Common myeloid progenitor, CD34-positive (primary cell): ENCODE measurements around the gene IL17REL. TPM values are rescaled to one million over a fixed set of nuclear protein-coding genes. Genes with fewer than 3 reads are reported as not detected.

Experiments
- CTCF ChIA-PET: fragments of 350-600 bp; sonication (Branson Sonifier 250); formaldehyde crosslinking; loops from one replicate; lab custom pipeline; 2021; ENCODE audit warnings: antibody characterized with exemption; lab: Charles Lee
- POLR2A ChIA-PET: fragments of 350-600 bp; sonication (Branson Sonifier 250); formaldehyde crosslinking; loops from one replicate; lab custom pipeline; 2021; ENCODE audit warnings: antibody characterized with exemption; lab: Charles Lee
- DNase-seq, 3 donors: peaks; one replicate each; pipeline versions ENCODE4 v3.0.0 to v3.0.0-alpha.2; 2013
- H3K27ac ChIP-seq, 2 experiments: 1 replicate in 1 of 2; 2 replicates in 1 of 2; pipeline ENCODE4 v1.7.0; 2013; ENCODE audit warnings: inconsistent platforms in 2 of 2, low read length in 2 of 2, mild to moderate bottlenecking in 2 of 2, low read depth in 1 of 2, moderate library complexity in 1 of 2; ENCODE audit not compliant: severe bottlenecking in 2 of 2, insufficient read depth in 1 of 2, poor library complexity in 1 of 2
- H3K27me3 ChIP-seq, 5 experiments: replicated peaks in 2 of 5; 1 replicate in 3 of 5; 2 replicates in 2 of 5; pipeline versions ENCODE4 v1.6.1 to v1.7.0; 2013; ENCODE audit warnings: low read length in 4 of 5, mild to moderate bottlenecking in 2 of 5, moderate library complexity in 2 of 5, inconsistent platforms in 1 of 5; ENCODE audit not compliant: insufficient read depth in 5 of 5, control insufficient read depth in 4 of 5
- H3K36me3 ChIP-seq, 4 experiments: 1 replicate in 2 of 4; 2 replicates in 2 of 4; pipeline versions ENCODE4 v1.6.1 to v1.7.0; 2013; ENCODE audit warnings: low read length in 3 of 4, control low read depth in 1 of 4, mild to moderate bottlenecking in 1 of 4; ENCODE audit not compliant: control insufficient read depth in 4 of 4, insufficient read depth in 4 of 4
- H3K4me1 ChIP-seq, 4 experiments: 1 replicate in 3 of 4; 2 replicates in 1 of 4; pipeline versions ENCODE4 v1.6.1 to v1.7.1; 2013; ENCODE audit warnings: low read length in 3 of 4, mild to moderate bottlenecking in 3 of 4, control low read depth in 1 of 4, inconsistent platforms in 1 of 4, moderate library complexity in 1 of 4; ENCODE audit not compliant: control insufficient read depth in 4 of 4, insufficient read depth in 4 of 4; ENCODE audit errors: control extremely low read depth in 1 of 4
- H3K4me3 ChIP-seq, 7 experiments: 1 replicate in 4 of 7; 2 replicates in 3 of 7; pipeline versions ENCODE4 v1.5.1 to v1.7.0; 2013; ENCODE audit warnings: mild to moderate bottlenecking in 7 of 7, low read length in 6 of 7, moderate library complexity in 6 of 7, inconsistent platforms in 2 of 7, low read depth in 2 of 7, control low read depth in 1 of 7; ENCODE audit not compliant: insufficient read depth in 4 of 7, control insufficient read depth in 1 of 7; ENCODE audit errors: extremely low read depth in 1 of 7
- H3K9me3 ChIP-seq, 5 experiments: 1 replicate in 4 of 5; 2 replicates in 1 of 5; pipeline versions ENCODE4 v1.6.1 to v1.7.1; 2013; ENCODE audit warnings: low read length in 4 of 5, mild to moderate bottlenecking in 2 of 5, inconsistent platforms in 1 of 5, low read depth in 1 of 5, moderate library complexity in 1 of 5; ENCODE audit not compliant: control insufficient read depth in 4 of 5, insufficient read depth in 2 of 5; ENCODE audit errors: control extremely low read depth in 1 of 5
- WGBS: methylation state at CpG from one replicate; pipeline ENCODE4 v1.1.5; 2013; ENCODE audit not compliant: insufficient coverage; 5-methylcytosine and 5-hydroxymethylcytosine counted together
- polyA plus RNA-seq: library from polyadenylated mRNA; unstranded; fragments of 120-200 nt; gene quantifications from one replicate; pipeline ENCODE4 v1.2.1, GENCODE V29; 2013

The IL17REL gene
- polyA plus RNA-seq = 0.05 TPM

DNA sequence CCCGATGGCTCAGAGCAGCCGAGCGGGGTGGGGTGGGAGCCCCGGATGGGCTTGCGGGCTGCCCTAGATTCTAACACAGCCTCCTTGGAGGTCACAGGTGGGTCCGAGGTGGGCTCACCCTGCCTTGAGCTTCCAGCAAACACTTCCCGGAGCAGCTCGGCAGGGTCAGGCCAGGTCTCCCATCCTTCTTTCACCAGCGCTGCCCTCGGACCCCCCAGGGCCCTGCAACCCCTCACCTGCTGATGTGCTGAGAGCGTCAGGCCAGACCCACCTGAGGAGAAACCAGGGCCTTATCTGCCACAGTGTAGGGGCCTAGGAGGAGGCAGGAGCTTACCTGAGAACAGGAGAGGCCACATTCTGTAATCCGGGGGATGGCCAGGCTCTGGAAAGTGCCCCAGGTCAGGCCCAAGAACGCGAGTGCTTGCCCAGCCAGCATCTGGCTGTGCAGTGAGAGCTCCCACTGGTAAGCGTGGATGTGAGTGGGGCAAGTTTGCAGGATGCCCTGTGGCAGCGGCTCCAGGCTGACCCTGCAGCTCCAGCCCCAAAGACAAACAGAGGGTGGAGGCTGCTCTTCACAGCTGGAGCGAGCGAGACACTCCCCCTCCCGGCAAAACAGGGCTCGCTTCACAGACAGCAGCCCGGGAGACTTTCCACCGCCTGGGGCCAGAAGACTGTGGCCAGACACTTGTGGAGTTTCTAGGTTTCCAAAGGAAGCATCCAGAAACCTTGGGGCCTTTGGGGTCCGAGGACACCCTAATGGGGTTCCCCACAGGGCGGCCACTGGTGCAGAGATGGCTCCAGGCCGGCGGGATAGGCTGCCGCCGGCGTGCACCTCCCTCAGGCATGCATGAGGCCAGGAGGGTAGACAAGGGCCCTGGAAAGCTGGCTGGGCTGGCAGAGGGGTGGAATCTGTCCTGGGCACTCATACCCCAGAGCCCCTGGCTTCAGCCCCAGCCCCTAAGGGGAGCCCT is at the start of gene IL17REL:
Gene IL17REL, minus strand, starts transcription at position 555 of the 971 bp plus-strand sequence. Its CDS starts 119 bp downstream, at position 436.
- Histone ChIP-seq H3K36me3 (no peaks in the 10 kb centered on the region), H3K27me3 (peaks cover 0 to 53% (median 11%) of the 10 kb centered on the region in 5 experiments), H3K4me1 (peaks cover 0 to 44% (median 23%) of the 10 kb centered on the region in 4 experiments), H3K4me3 (no peak within 1 kb of the TSS), H3K27ac (no peak within 1 kb of the TSS), H3K9me3 (no peaks in the 10 kb centered on the region)
- ChIA-PET POLR2A (interaction anchor here (1.1 kb wide), 1 partner anchor 18 kb away, joined by 4 read pairs; no protein-coding TSS in a partner anchor), CTCF (interaction anchor here (0.7 to 1.5 kb wide), 5 partner anchors 8 to 22 kb away, joined by 3 to 4 read pairs (median 3); no protein-coding TSS in a partner anchor)
- WGBS = 95% methylated on average over 19 of the region's 29 CpGs
- no peak for DNase-seq

DNA sequence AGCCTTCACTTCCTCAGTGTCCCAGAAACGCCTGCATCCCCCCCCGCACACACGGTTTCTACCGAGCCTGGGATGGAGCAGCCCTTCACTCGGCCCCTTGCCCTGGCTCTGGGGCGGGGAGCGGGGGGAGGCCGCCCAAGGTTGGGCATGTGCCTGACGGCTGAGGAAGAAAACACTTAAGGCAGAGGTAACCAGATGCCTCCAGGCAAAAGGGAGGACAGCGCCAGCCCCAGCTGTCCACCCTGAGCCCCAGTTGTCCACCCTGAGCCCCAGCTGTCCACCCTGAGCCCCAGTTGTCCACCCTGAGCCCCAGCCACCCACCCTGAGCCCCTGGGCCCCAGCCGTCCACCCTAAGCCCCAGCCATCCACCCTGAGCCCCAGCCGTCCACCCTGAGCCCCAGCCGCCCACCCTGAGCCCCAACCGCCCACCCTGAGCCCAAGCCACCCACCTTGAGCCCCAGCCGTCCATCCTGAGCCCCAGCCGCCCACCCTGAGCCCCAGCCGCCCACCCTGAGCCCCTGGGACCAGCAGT is 49.3 kb upstream of the IL17REL start:
- no peak overlapping the region for H3K27ac ChIP-seq
- 53% methylated on average over 13 of the region's 17 CpGs for WGBS
- POLR2A ChIA-PET = interaction anchor here (0.8 to 1.6 kb wide), 2 partner anchors 27 to 51 kb away, joined by 3 to 4 read pairs; no protein-coding TSS in a partner anchor
- CTCF ChIA-PET = interaction anchor here (0.6 to 1.1 kb wide), 4 partner anchors 20 to 31 kb away, joined by 3 to 4 read pairs (median 4); partner anchors contain the start of gene MLC1
- peaks cover 2 to 41% (median 29%) of the 10 kb centered on the region in 4 experiments for H3K36me3 ChIP-seq
- no peak overlapping the region for H3K4me3 ChIP-seq
- DNase-seq = peak; percentile 19 to 81 (median 79)
- no peaks in the 10 kb centered on the region for H3K9me3 ChIP-seq
- H3K4me1 ChIP-seq = peaks cover 0 to 46% (median 25%) of the 10 kb centered on the region in 4 experiments
- H3K27me3 ChIP-seq = peaks cover 0 to 16% (median 0%) of the 10 kb centered on the region in 5 experiments

DNA sequence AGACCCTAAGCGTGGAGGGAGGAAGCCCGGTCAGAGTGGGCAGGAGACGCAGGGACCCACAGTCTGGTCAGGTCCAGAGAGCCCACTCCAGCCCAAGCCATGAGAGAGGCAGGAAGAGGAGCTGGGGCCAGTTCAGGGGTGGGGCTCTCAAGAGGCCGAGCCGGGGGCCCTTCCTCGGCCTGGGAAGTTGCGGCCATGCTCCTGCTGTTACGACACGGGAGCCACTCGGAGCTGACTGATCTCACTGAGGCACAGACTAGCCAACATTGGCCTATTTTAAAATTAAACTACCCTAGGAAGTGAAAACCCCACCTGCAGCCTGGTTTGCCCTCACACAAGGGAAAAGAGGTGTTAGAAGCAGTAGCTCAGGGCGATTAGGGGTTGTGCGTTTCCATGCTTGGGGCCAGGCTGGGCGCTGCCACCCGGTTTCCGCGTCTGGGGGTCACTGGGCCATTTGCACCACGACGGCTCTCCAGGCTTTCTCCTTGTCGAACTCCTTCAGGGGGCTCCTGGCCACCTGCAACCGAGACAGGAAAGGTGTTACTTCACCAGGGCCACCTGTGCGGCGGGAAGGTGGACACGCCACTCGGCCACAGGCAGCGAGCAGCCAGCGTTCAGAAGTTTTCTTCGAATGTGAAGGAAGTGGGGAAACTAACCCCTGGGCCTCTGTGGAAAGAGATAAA is 48.7 kb upstream of the IL17REL start:
- ChIA-PET CTCF (interaction anchor here (0.9 to 1.0 kb wide), 2 partner anchors 24 to 27 kb away, joined by 3 to 4 read pairs; partner anchors contain the start of gene MLC1), POLR2A (interaction anchor here (0.8 to 1.6 kb wide), 2 partner anchors 27 to 51 kb away, joined by 3 to 4 read pairs; no protein-coding TSS in a partner anchor)
- peaks cover 0 to 52% (median 27%) of the 10 kb centered on the region in 4 experiments for H3K4me1 ChIP-seq
- peaks cover 0 to 16% (median 0%) of the 10 kb centered on the region in 5 experiments for H3K27me3 ChIP-seq
- no peak overlapping the region for H3K27ac ChIP-seq
- no peak for DNase-seq
- H3K36me3 ChIP-seq = peaks cover 2 to 41% (median 28%) of the 10 kb centered on the region in 4 experiments
- no peaks in the 10 kb centered on the region for H3K9me3 ChIP-seq
- no peak overlapping the region for H3K4me3 ChIP-seq
- 58% methylated on average over 17 of the region's 27 CpGs for WGBS

DNA sequence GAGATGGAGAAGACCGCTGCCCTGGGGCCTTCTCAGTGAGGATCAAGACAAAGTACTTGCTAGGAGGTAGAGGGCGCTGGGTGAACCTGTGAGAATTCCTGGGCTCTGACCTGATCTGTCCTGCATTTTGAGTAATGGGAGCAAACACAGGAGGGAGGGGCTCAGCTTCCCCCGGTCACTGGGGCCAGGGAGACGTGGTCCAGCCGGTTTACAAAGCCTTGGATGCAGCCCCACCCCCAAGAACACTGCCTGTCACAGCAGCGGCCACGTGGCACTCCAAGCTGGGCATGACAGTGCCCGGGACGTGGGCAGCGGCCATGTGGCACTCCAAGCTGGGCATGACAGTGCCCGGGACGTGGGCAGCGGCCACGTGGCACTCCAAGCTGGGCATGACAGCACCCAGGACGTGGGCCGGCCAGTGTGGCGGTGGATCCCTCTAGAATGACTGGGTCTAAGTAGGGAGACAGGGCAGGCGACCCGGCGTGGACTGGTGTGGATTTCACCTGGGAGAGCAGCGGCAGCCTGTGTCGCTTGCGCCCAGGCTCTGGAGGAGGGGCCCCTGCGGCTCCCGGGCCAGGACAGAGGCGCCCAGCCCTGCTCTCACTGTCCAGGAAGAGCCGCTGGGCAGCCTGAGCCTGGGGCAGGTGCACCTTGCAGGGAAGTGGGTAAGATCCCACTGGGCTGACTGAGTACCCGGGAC is 48.0 kb upstream of the IL17REL start:
- Histone ChIP-seq H3K9me3 (no peaks in the 10 kb centered on the region), H3K4me1 (peaks cover 0 to 53% (median 28%) of the 10 kb centered on the region in 4 experiments), H3K36me3 (peaks cover 2 to 35% (median 24%) of the 10 kb centered on the region in 4 experiments), H3K27ac (no peak overlapping the region), H3K4me3 (no peak overlapping the region), H3K27me3 (peaks cover 0 to 16% (median 0%) of the 10 kb centered on the region in 5 experiments)
- CTCF ChIA-PET = interaction anchor here (0.9 to 1.6 kb wide), 3 partner anchors 25 to 90 kb away, joined by 3 to 6 read pairs (median 4); partner anchors contain the start of gene MLC1
- POLR2A ChIA-PET = interaction anchor here (0.8 to 1.6 kb wide), 3 partner anchors 24 to 52 kb away, joined by 3 to 4 read pairs (median 3); partner anchors contain the start of gene MLC1
- 92% methylated on average over 18 of the region's 28 CpGs for WGBS
- DNase-seq = no peak

DNA sequence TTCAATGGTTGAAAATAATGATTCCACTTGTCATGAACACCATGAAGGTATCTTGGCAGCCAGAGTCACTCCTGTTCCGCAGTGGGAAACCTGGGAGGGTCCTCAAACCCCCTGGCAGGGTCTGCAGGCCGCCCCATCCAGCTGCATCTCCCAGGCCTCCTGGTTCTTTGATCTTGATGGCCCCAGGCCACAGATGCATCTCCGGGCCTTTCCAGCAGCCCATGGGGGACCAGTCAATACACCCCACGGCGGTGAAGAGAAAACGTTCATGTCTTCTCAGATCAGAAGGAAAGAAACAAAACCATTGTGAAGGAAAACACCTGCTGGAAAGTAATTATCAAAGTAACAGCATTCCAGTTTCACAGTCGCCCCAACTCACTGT is 47.3 kb upstream of the IL17REL start:
- Histone ChIP-seq H3K9me3 (no peaks in the 10 kb centered on the region), H3K36me3 (peaks cover 2 to 31% (median 18%) of the 10 kb centered on the region in 4 experiments), H3K4me1 (peaks cover 0 to 53% (median 28%) of the 10 kb centered on the region in 4 experiments), H3K4me3 (no peak overlapping the region), H3K27me3 (peaks cover 0 to 16% (median 0%) of the 10 kb centered on the region in 5 experiments), H3K27ac (no peak overlapping the region)
- no peak for DNase-seq
- WGBS = 94% methylated on average over 7 of the region's 7 CpGs
- ChIA-PET POLR2A (interaction anchor here (1.3 kb wide), 1 partner anchor 25 kb away, joined by 3 read pairs; the partner anchor contains the start of gene MLC1), CTCF (interaction anchor here (1.1 to 1.6 kb wide), 2 partner anchors 43 to 90 kb away, joined by 3 to 6 read pairs; no protein-coding TSS in a partner anchor)
